H54 (cell line): ENCODE measurements around the gene VPS13C.

Source experiments
- DNase-seq: peaks from one replicate; pipeline ENCODE4 v3.0.0; 2011; ENCODE audit warnings: low spot score, mixed read lengths; ENCODE audit not compliant: insufficient read length
- FAIRE-seq: peaks from 3 replicates; lab custom pipeline; 2011; peaks lifted over from hg19 to GRCh38; lab: Jason Lieb, UNC
- POLR2A ChIP-seq: IDR thresholded peaks from 2 replicates; pipeline ENCODE4 v1.6.1; 2011; ENCODE audit warnings: low read depth, mild to moderate bottlenecking, low read length

The VPS13C gene

GRCh38 chr15:61910839-61911369 is 149.3 kb downstream of the VPS13C start:
- FAIRE-seq = no peak

GRCh38 chr15:61908241-61908640 is 152.0 kb downstream of the VPS13C start:
- DNase-seq = no peak
- TF ChIP-seq POLR2A = no peak
- no peak for FAIRE-seq

More at GRCh38 chr15:61910839-61911369, 149.3 kb downstream of the VPS13C start:
- no peak for DNase-seq
- no peak for TF ChIP-seq POLR2A

- DNase-seq (no peak), FAIRE-seq (no peak)
- no peak for TF ChIP-seq POLR2A
These were observed 152.5 kb downstream of the VPS13C start for GRCh38 chr15:61907753-61908086.

- no peak for TF ChIP-seq POLR2A
- no peak for FAIRE-seq
These were observed 153.1 kb downstream of the VPS13C start for GRCh38 chr15:61906961-61907752.

GRCh38 chr15:61893146-61893545 is 167.1 kb downstream of the VPS13C start:
- no peak for DNase-seq
- TF ChIP-seq POLR2A = no peak
- FAIRE-seq = no peak

More at GRCh38 chr15:61906961-61907752, 153.1 kb downstream of the VPS13C start:
- no peak for DNase-seq

GRCh38 chr15:61892140-61892539 is 168.1 kb downstream of the VPS13C start:
- no peak for FAIRE-seq
- no peak for TF ChIP-seq POLR2A
- no peak for DNase-seq

- no peak for TF ChIP-seq POLR2A
- DNase-seq = no peak
- FAIRE-seq = no peak
These were observed 170.1 kb downstream of the VPS13C start for GRCh38 chr15:61890106-61890505.

- DNase-seq (no peak), FAIRE-seq (no peak)
- no peak for TF ChIP-seq POLR2A
These were observed 170.5 kb downstream of the VPS13C start for GRCh38 chr15:61889706-61890105.

GRCh38 chr15:61888074-61888780 is 172.0 kb downstream of the VPS13C start:
- no peak for DNase-seq
- TF ChIP-seq POLR2A = no peak
- FAIRE-seq = no peak

GRCh38 chr15:61880084-61880483 is 180.2 kb downstream of the VPS13C start:
- FAIRE-seq (no peak), DNase-seq (no peak)
- TF ChIP-seq POLR2A = no peak

- TF ChIP-seq POLR2A = no peak
- FAIRE-seq = no peak
- no peak for DNase-seq
These were observed 181.0 kb downstream of the VPS13C start for GRCh38 chr15:61879219-61879618.

- FAIRE-seq = peak; percentile 45
- no peak for DNase-seq
- no peak for TF ChIP-seq POLR2A
These were observed 188.2 kb downstream of the VPS13C start for GRCh38 chr15:61871926-61872522.

- FAIRE-seq (no peak), DNase-seq (no peak)
- TF ChIP-seq POLR2A = no peak
These were observed 190.6 kb downstream of the VPS13C start for GRCh38 chr15:61869656-61870055.

- FAIRE-seq (no peak), DNase-seq (no peak)
- TF ChIP-seq POLR2A = no peak
These were observed 198.3 kb downstream of the VPS13C start for GRCh38 chr15:61861962-61862361.
